HepG2 (cell line): Measurements from ENCODE around the gene GGA3. TPM values are rescaled to one million over a fixed set of nuclear protein-coding genes. Genes with fewer than 3 reads are reported as not detected.

Experiments
- ARHGAP35 ChIP-seq: sonication (generic); formaldehyde crosslinking; IDR thresholded peaks from 2 replicates; pipeline ENCODE4 v1.9.0; 2022; ENCODE audit warnings: mild to moderate bottlenecking, inconsistent platforms, moderate library complexity, missing genetic modification reagents, borderline replicate concordance
- DMAP1 ChIP-seq: IDR thresholded peaks from 2 replicates; pipeline ENCODE4 v1.6.1; 2016
- FOXP1 ChIP-seq, 2 experiments: fragments of 450-650 bp in 1 of 2; IDR thresholded peaks; 2 replicates each; pipeline ENCODE4 v1.6.1; 2017 to 2018; ENCODE audit warnings: antibody characterized with exemption in 1 of 2
- GLI4 ChIP-seq: sonication (generic); formaldehyde crosslinking; IDR thresholded peaks from 2 replicates; pipeline ENCODE4 v1.5.1; 2020; ENCODE audit warnings: missing genetic modification reagents, mild to moderate bottlenecking, moderate library complexity, borderline replicate concordance
- ISL2 ChIP-seq: sonication (generic); formaldehyde crosslinking; IDR thresholded peaks from 2 replicates; pipeline ENCODE4 v1.5.0; 2020; ENCODE audit warnings: missing genetic modification reagents
- NCOR1 ChIP-seq: fragments of 200-600 bp; sonication (generic); IDR thresholded peaks from 2 replicates; pipeline ENCODE4 v1.7.0; 2017; ENCODE audit warnings: antibody characterized with exemption, low read length, borderline replicate concordance
- RARA ChIP-seq: IDR thresholded peaks from 2 replicates; pipeline ENCODE4 v1.6.1; 2016; ENCODE audit warnings: missing genetic modification reagents, missing compliant biosample characterization
- RFXAP ChIP-seq: sonication (generic); formaldehyde crosslinking; IDR thresholded peaks from 2 replicates; pipeline ENCODE4 v1.4.0; 2020; ENCODE audit warnings: missing genetic modification reagents, borderline replicate concordance
- THAP7 ChIP-seq: sonication (generic); formaldehyde crosslinking; IDR thresholded peaks from 2 replicates; pipeline ENCODE4 v1.8.1; 2023; ENCODE audit warnings: mild to moderate bottlenecking, missing genetic modification reagents
- YEATS2 ChIP-seq: sonication (generic); formaldehyde crosslinking; IDR thresholded peaks from 2 replicates; pipeline ENCODE4 v1.4.0; 2020; ENCODE audit warnings: missing genetic modification reagents, borderline replicate concordance
- ZKSCAN5 ChIP-seq: sonication (generic); formaldehyde crosslinking; IDR thresholded peaks from 2 replicates; pipeline ENCODE4 v1.5.1; 2020; ENCODE audit warnings: mild to moderate bottlenecking, missing genetic modification reagents
- ZNF296 ChIP-seq: sonication (generic); formaldehyde crosslinking; conservative IDR thresholded peaks from 2 replicates; pipeline ENCODE4 v1.5.0; 2020; ENCODE audit warnings: mild to moderate bottlenecking, missing genetic modification reagents
- ZNF652 ChIP-seq: IDR thresholded peaks from 2 replicates; pipeline ENCODE4 v1.6.1; 2016; ENCODE audit warnings: low read depth, borderline replicate concordance
- ZSCAN12 ChIP-seq: sonication (generic); formaldehyde crosslinking; IDR thresholded peaks from 2 replicates; pipeline ENCODE4 v1.9.0; 2021; ENCODE audit warnings: mild to moderate bottlenecking, missing genetic modification reagents
- polyA plus RNA-seq, 8 experiments: library from polyadenylated mRNA; depleted of rRNA in 3 of 8; stranded (reverse) in 7 of 8; unstranded in 1 of 8; fragments of >200 nt; fragmentation: Illumina TruSeq in 4 of 8; extraction: Trizol in 4 of 8; gene quantifications; 2 replicates each; pipeline versions ENCODE4 v1.2.1 to v1.2.3, GENCODE V29; 2011 to 2016; ENCODE audit warnings: low read depth in 4 of 8, missing spikeins in 1 of 8, mixed read lengths in 1 of 8; ENCODE audit not compliant: insufficient read depth in 1 of 8
- total RNA-seq, 5 experiments: library from RNA; depleted of rRNA; stranded (reverse); fragments of >200 nt; fragmentation: Illumina TruSeq; extraction: Trizol; gene quantifications; 2 replicates each; pipeline ENCODE4 v1.2.3, GENCODE V29; 2016; ENCODE audit warnings: low read depth in 1 of 5
- TF ChIP-seq, protein P1 (sequence below): sonication (generic); formaldehyde crosslinking; IDR thresholded peaks from 2 replicates; pipeline ENCODE4 v1.5.0; 2020; ENCODE audit warnings: mild to moderate bottlenecking, missing genetic modification reagents, borderline replicate concordance
- TF ChIP-seq, protein P2 (sequence below): IDR thresholded peaks from 2 replicates; pipeline ENCODE4 v1.6.1; 2016; ENCODE audit warnings: missing compliant biosample characterization, missing genetic modification reagents, borderline replicate concordance
- TF ChIP-seq, protein P3 (sequence below): sonication (generic); formaldehyde crosslinking; IDR thresholded peaks from 2 replicates; pipeline ENCODE4 v1.8.0; 2022; ENCODE audit warnings: mild to moderate bottlenecking, missing genetic modification reagents, moderate library complexity
- TF ChIP-seq, protein P4 (sequence below): sonication (generic); formaldehyde crosslinking; conservative IDR thresholded peaks from 2 replicates; pipeline ENCODE4 v1.4.0; 2020; ENCODE audit warnings: missing genetic modification reagents

Gene GGA3
- total and polyA plus RNA-seq, 2 of the 13 experiments (the other 11 are each of a cell fraction or from before 2014, with no cell fraction given), result 28.4 to 43.7 TPM

- TF ChIP-seq, protein P1, sequence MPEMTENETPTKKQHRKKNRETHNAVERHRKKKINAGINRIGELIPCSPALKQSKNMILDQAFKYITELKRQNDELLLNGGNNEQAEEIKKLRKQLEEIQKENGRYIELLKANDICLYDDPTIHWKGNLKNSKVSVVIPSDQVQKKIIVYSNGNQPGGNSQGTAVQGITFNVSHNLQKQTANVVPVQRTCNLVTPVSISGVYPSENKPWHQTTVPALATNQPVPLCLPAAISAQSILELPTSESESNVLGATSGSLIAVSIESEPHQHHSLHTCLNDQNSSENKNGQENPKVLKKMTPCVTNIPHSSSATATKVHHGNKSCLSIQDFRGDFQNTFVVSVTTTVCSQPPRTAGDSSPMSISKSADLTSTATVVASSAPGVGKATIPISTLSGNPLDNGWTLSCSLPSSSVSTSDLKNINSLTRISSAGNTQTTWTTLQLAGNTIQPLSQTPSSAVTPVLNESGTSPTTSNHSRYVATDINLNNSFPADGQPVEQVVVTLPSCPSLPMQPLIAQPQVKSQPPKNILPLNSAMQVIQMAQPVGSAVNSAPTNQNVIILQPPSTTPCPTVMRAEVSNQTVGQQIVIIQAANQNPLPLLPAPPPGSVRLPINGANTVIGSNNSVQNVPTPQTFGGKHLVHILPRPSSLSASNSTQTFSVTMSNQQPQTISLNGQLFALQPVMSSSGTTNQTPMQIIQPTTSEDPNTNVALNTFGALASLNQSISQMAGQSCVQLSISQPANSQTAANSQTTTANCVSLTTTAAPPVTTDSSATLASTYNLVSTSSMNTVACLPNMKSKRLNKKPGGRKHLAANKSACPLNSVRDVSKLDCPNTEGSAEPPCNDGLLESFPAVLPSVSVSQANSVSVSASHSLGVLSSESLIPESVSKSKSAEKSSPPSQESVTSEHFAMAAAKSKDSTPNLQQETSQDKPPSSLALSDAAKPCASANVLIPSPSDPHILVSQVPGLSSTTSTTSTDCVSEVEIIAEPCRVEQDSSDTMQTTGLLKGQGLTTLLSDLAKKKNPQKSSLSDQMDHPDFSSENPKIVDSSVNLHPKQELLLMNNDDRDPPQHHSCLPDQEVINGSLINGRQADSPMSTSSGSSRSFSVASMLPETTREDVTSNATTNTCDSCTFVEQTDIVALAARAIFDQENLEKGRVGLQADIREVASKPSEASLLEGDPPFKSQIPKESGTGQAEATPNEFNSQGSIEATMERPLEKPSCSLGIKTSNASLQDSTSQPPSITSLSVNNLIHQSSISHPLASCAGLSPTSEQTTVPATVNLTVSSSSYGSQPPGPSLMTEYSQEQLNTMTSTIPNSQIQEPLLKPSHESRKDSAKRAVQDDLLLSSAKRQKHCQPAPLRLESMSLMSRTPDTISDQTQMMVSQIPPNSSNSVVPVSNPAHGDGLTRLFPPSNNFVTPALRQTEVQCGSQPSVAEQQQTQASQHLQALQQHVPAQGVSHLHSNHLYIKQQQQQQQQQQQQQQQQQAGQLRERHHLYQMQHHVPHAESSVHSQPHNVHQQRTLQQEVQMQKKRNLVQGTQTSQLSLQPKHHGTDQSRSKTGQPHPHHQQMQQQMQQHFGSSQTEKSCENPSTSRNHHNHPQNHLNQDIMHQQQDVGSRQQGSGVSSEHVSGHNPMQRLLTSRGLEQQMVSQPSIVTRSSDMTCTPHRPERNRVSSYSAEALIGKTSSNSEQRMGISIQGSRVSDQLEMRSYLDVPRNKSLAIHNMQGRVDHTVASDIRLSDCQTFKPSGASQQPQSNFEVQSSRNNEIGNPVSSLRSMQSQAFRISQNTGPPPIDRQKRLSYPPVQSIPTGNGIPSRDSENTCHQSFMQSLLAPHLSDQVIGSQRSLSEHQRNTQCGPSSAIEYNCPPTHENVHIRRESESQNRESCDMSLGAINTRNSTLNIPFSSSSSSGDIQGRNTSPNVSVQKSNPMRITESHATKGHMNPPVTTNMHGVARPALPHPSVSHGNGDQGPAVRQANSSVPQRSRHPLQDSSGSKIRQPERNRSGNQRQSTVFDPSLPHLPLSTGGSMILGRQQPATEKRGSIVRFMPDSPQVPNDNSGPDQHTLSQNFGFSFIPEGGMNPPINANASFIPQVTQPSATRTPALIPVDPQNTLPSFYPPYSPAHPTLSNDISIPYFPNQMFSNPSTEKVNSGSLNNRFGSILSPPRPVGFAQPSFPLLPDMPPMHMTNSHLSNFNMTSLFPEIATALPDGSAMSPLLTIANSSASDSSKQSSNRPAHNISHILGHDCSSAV (CRISPR knock-in tag), result no peak
- TF ChIP-seq, protein P2, sequence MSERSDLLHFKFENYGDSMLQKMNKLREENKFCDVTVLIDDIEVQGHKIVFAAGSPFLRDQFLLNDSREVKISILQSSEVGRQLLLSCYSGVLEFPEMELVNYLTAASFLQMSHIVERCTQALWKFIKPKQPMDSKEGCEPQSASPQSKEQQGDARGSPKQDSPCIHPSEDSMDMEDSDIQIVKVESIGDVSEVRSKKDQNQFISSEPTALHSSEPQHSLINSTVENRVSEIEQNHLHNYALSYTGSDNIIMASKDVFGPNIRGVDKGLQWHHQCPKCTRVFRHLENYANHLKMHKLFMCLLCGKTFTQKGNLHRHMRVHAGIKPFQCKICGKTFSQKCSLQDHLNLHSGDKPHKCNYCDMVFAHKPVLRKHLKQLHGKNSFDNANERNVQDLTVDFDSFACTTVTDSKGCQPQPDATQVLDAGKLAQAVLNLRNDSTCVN, result no peak
- TF ChIP-seq ZKSCAN5 (CRISPR knock-in tag), result no peak; the same call in 1 of the 2 replicates
- TF ChIP-seq RFXAP (CRISPR knock-in tag), result no peak; the same call in 1 of the 2 replicates
- TF ChIP-seq YEATS2 (CRISPR knock-in tag), result no peak
- TF ChIP-seq FOXP1 (IDR thresholded peaks at IDR 0.05), result no peak
- TF ChIP-seq FOXP1 (CRISPR knock-in tag; IDR thresholded peaks at IDR 0.05), result no peak
- TF ChIP-seq ZNF652 (CRISPR knock-in tag), result no peak
- TF ChIP-seq RARA (CRISPR knock-in tag), result no peak
- TF ChIP-seq DMAP1 (CRISPR knock-in tag), result no peak
- peak; percentile 44; the same call in 1 of the 2 replicates for TF ChIP-seq THAP7 (CRISPR knock-in tag)
- TF ChIP-seq ZSCAN12, result no peak
- peak; percentile 79; the same call in 1 of the 2 replicates for TF ChIP-seq ZNF296 (CRISPR knock-in tag)
- TF ChIP-seq, protein P3, sequence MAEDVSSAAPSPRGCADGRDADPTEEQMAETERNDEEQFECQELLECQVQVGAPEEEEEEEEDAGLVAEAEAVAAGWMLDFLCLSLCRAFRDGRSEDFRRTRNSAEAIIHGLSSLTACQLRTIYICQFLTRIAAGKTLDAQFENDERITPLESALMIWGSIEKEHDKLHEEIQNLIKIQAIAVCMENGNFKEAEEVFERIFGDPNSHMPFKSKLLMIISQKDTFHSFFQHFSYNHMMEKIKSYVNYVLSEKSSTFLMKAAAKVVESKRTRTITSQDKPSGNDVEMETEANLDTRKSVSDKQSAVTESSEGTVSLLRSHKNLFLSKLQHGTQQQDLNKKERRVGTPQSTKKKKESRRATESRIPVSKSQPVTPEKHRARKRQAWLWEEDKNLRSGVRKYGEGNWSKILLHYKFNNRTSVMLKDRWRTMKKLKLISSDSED, result no peak
- TF ChIP-seq ARHGAP35 (CRISPR knock-in tag), result no peak
- TF ChIP-seq GLI4, result 0 out of 2 replicates have a peak, but pooled peaks have one; percentile 68
- TF ChIP-seq, protein P4, sequence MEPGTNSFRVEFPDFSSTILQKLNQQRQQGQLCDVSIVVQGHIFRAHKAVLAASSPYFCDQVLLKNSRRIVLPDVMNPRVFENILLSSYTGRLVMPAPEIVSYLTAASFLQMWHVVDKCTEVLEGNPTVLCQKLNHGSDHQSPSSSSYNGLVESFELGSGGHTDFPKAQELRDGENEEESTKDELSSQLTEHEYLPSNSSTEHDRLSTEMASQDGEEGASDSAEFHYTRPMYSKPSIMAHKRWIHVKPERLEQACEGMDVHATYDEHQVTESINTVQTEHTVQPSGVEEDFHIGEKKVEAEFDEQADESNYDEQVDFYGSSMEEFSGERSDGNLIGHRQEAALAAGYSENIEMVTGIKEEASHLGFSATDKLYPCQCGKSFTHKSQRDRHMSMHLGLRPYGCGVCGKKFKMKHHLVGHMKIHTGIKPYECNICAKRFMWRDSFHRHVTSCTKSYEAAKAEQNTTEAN (CRISPR knock-in tag), result peak; percentile 61
- TF ChIP-seq ISL2 (CRISPR knock-in tag), result no peak
- no peak for TF ChIP-seq NCOR1
These were observed 27.3 kb upstream of the GGA3 start (continued) for GRCh38 chr17:75288770-75289114.
